Measurements from ENCODE around the gene PTGES3.

PTGES3 gene

GRCh38 chr12:56614627-56615026 is 73.5 kb downstream of the PTGES3 start:
- Histone ChIP-seq H3K4me3 (ENCODE audit: low read depth, low read length) (no peak overlapping the region), H3K4me1 (ENCODE audit: control insufficient read depth, insufficient read depth, low read length) (no peaks in the 10 kb centered on the region), H3K9me3 (ENCODE audit: control insufficient read depth, insufficient read depth, low read depth, low read length) (no peaks in the 10 kb centered on the region), H3K36me3 (ENCODE audit: control insufficient read depth in 2 of 2, insufficient read depth in 1 of 2, low read length in 2 of 2) (peaks cover 67 to 94% of the 10 kb centered on the region in 2 experiments), H3K27ac (ENCODE audit: extremely low read depth, low read depth, low read length) (no peak overlapping the region)
- ChIA-PET POLR2A (no interaction called here), CTCF (interaction anchor here (1.5 to 1.8 kb wide), 2 partner anchors 22 to 101 kb away, joined by 3 to 9 read pairs; no protein-coding TSS in a partner anchor)
- TF ChIP-seq KLF9 (tag by site-specific recombination; IDR thresholded peaks at IDR 0.05; ENCODE audit: low read depth), result no peak
- TF ChIP-seq ZNF239 (tag by site-specific recombination; IDR thresholded peaks at IDR 0.05), result no peak
- TF ChIP-seq ZNF140 (tag by site-specific recombination; IDR thresholded peaks at IDR 0.05), result no peak
- no peak for TF ChIP-seq ZNF335 (tag by site-specific recombination; conservative IDR thresholded peaks at IDR 0.05)
- TF ChIP-seq ZNF48 (tag by site-specific recombination; IDR thresholded peaks at IDR 0.05), result no peak
- no peak for TF ChIP-seq ZNF266 (tag by site-specific recombination; IDR thresholded peaks at IDR 0.05; ENCODE audit: low read depth)
- no peak for TF ChIP-seq OSR2 (tag by site-specific recombination; IDR thresholded peaks at IDR 0.05)
- TF ChIP-seq FEZF1 (tag by site-specific recombination; IDR thresholded peaks at IDR 0.05), result no peak
- TF ChIP-seq ZNF202 (tag by site-specific recombination; IDR thresholded peaks at IDR 0.05; ENCODE audit: borderline replicate concordance), result no peak
- TF ChIP-seq ZNF837 (tag by site-specific recombination; IDR thresholded peaks at IDR 0.05), result no peak
- TF ChIP-seq ZBTB1 (tag by site-specific recombination; IDR thresholded peaks at IDR 0.05), result no peak
- TF ChIP-seq YY1 (tag by site-specific recombination; IDR thresholded peaks at IDR 0.05), result no peak
- TF ChIP-seq ZBTB7A (tag by site-specific recombination; IDR thresholded peaks at IDR 0.05; ENCODE audit: low read depth), result no peak
